Vagina (tissue), 2 donors: ENCODE results near the gene DNER. TPM values are rescaled to one million over a fixed set of nuclear protein-coding genes. Genes with fewer than 3 reads are reported as not detected.

Experiments used
- DNase-seq, 2 donors: peaks; one replicate each; pipeline ENCODE4 v3.0.0-alpha.2; 2017; ENCODE audit errors: extremely low spot score in 2 of 2
- H3K27ac ChIP-seq: fragments of 200-600 bp; sonication (generic); one replicate; pipeline ENCODE4 v1.5.1; 2019
- H3K27me3 ChIP-seq: fragments of 200-600 bp; sonication (generic); one replicate; pipeline ENCODE4 v1.5.1; 2019
- H3K36me3 ChIP-seq, 2 donors: fragments of 200-600 bp; sonication (generic); one replicate each; pipeline ENCODE4 v1.5.1; 2017 to 2019
- H3K4me1 ChIP-seq: fragments of 200-600 bp; sonication (generic); one replicate; pipeline ENCODE4 v1.5.1; 2019
- H3K4me3 ChIP-seq, 2 donors: fragments of 200-600 bp; sonication (generic); 1 replicate in 1 of 2; 2 replicates in 1 of 2; pipeline ENCODE4 v1.5.1; 2016 to 2019
- H3K9me3 ChIP-seq: fragments of 200-600 bp; sonication (generic); one replicate; pipeline ENCODE4 v1.5.1; 2019
- CTCF ChIP-seq, 3 experiments: fragments of 450-650 bp in 2 of 3; fragments of 200-600 bp in 1 of 3; sonication (generic) in 1 of 3; IDR thresholded peaks; one replicate each; pipeline ENCODE4 v1.5.1; 2017 to 2019; ENCODE audit warnings: antibody characterized with exemption in 3 of 3, mild to moderate bottlenecking in 2 of 3, moderate library complexity in 2 of 3
- POLR2A ChIP-seq, 2 donors: fragments of 450-650 bp; IDR thresholded peaks; one replicate each; pipeline ENCODE4 v1.6.1; 2017; ENCODE audit warnings: antibody characterized with exemption in 2 of 2, mild to moderate bottlenecking in 2 of 2, moderate library complexity in 2 of 2
- POLR2AphosphoS5 ChIP-seq, 2 donors: sonication (generic); formaldehyde crosslinking; IDR thresholded peaks; one replicate each; pipeline ENCODE4 v1.9.0; 2017; ENCODE audit warnings: antibody characterized with exemption in 2 of 2, mild to moderate bottlenecking in 2 of 2, low read depth in 1 of 2; ENCODE audit not compliant: insufficient read depth in 1 of 2
- intact Hi-C: fragments of 100-400 bp; cut with DNase I; formaldehyde crosslinking; loops from one replicate; pipeline ENCODE4 v1.15.1; 2023
- total RNA-seq: library from RNA; depleted of rRNA; stranded (reverse); fragments of >200 nt; gene quantifications from one replicate; pipeline ENCODE4 v1.2.3, GENCODE V29; 2016

Gene DNER
- total RNA-seq, 1 donor from 2014 or later: 11.3 TPM

DNA sequence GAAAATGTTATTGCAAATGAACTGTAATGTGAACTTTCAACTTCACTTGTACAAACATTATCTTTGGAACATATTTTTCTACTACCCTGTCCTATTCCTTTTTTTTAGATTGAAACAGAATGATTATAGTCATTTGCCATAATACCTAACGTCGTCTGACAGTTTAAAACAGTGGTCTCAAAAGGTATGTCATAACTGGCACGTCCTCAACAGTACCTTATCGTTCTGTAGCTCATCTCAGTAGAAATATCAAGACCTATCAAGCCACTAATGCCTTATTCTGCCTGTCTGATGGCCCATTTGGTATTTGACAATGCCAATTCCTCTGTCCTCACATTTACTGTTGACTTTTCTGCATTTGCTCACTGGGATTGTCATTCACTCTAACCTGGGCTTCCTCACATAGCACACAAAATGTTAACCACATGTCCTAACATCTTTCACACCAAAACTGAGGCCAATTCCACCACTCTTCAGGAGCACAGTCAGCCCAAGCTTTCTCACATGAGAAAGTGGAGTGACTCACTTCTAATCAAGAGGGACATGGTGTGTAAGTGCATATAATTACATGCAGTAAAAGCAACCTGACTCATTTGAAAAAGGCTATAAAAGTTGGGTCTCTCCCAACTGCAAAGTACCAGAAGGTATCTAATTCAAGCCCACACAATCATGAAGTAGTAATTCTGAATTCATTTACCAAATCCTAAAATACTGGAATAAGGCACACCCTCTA, 34.8 kb downstream of the DNER start:
- no peak overlapping the region for H3K4me3 ChIP-seq
- no peaks in the 10 kb centered on the region for H3K36me3 ChIP-seq
- intact Hi-C loops: no loop called here
- H3K27me3 ChIP-seq: no peaks in the 10 kb centered on the region
- H3K4me1 ChIP-seq: no peaks in the 10 kb centered on the region
- H3K27ac ChIP-seq: no peak overlapping the region
- no peak for DNase-seq
- TF ChIP-seq POLR2A (IDR thresholded peaks at IDR 0.05) (no peak), POLR2AphosphoS5 (IDR thresholded peaks at IDR 0.05; ENCODE audit: insufficient read depth in 1 of 2, low read depth in 1 of 2) (no peak), CTCF (IDR thresholded peaks at IDR 0.05) (no peak)
- no peaks in the 10 kb centered on the region for H3K9me3 ChIP-seq

DNA sequence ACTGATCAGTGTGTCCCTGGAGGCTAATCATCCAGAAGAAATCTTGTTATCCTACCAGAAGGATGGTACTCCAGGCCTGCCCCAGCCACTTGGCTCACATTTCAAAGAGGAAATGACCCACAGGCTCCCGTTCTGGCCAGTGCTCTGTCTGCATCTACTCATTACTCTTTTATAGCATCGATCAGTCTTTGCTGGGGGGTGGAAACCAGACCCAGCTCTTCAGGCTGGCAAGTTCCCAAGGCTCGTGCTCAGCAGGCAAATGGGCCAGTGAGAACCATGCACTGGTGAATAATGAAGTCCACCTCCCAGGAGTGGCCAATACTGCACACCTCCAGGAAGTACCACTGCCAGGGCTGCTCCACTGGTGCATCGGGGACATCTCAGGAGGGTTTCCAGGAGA, 38.8 kb downstream of the DNER start:
- no peak for TF ChIP-seq POLR2AphosphoS5 (IDR thresholded peaks at IDR 0.05; ENCODE audit: insufficient read depth in 1 of 2, low read depth in 1 of 2)
- TF ChIP-seq POLR2A (IDR thresholded peaks at IDR 0.05): no peak
- no peak for TF ChIP-seq CTCF (IDR thresholded peaks at IDR 0.05)
- Histone ChIP-seq H3K27me3 (no peaks in the 10 kb centered on the region), H3K27ac (no peak overlapping the region), H3K4me3 (no peak overlapping the region), H3K9me3 (no peaks in the 10 kb centered on the region), H3K36me3 (no peaks in the 10 kb centered on the region), H3K4me1 (no peaks in the 10 kb centered on the region)
- intact Hi-C loops: no loop called here
- no peak for DNase-seq

- DNase-seq: no peak
- Histone ChIP-seq H3K27me3 (no peaks in the 10 kb centered on the region), H3K36me3 (no peaks in the 10 kb centered on the region), H3K9me3 (no peaks in the 10 kb centered on the region), H3K27ac (no peak overlapping the region), H3K4me1 (no peaks in the 10 kb centered on the region), H3K4me3 (no peak overlapping the region)
- TF ChIP-seq POLR2A (IDR thresholded peaks at IDR 0.05) (no peak), CTCF (IDR thresholded peaks at IDR 0.05) (no peak), POLR2AphosphoS5 (IDR thresholded peaks at IDR 0.05; ENCODE audit: insufficient read depth in 1 of 2, low read depth in 1 of 2) (no peak)
- intact Hi-C loops: no loop called here
Measured at GRCh38 chr2:229674830-229675530, 39.4 kb downstream of the DNER start.

DNA sequence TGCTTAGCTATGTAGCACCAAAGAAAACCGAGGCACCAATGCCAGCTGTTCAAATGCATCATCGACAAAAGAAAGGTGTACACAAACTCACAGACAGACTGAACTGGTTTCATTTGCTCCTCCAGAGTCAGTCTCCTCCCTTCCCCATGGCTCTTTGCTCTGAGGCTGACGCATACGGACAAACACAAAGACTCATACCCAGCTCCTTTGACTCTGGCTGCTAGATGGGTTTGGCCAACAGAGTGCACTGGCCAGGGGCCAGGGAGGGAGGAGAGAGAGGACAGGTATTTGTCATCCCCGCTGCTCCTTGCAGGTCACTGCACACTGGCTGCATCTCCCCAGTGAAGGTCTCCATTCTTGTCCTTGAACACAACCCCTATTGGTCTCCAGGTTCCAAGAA, 40.7 kb downstream of the DNER start:
- no peak for TF ChIP-seq POLR2A (IDR thresholded peaks at IDR 0.05)
- no peak for TF ChIP-seq POLR2AphosphoS5 (IDR thresholded peaks at IDR 0.05; ENCODE audit: insufficient read depth in 1 of 2, low read depth in 1 of 2)
- no peak for TF ChIP-seq CTCF (IDR thresholded peaks at IDR 0.05)
- H3K4me3 ChIP-seq: no peak overlapping the region
- DNase-seq: no peak
- no peaks in the 10 kb centered on the region for H3K27me3 ChIP-seq
- intact Hi-C loops: no loop called here
- no peak overlapping the region for H3K27ac ChIP-seq
- no peaks in the 10 kb centered on the region for H3K4me1 ChIP-seq
- no peaks in the 10 kb centered on the region for H3K9me3 ChIP-seq
- H3K36me3 ChIP-seq: no peaks in the 10 kb centered on the region

- no peak for DNase-seq
- no peaks in the 10 kb centered on the region for H3K36me3 ChIP-seq
- TF ChIP-seq CTCF (IDR thresholded peaks at IDR 0.05) (no peak), POLR2A (IDR thresholded peaks at IDR 0.05) (no peak), POLR2AphosphoS5 (IDR thresholded peaks at IDR 0.05; ENCODE audit: insufficient read depth in 1 of 2, low read depth in 1 of 2) (no peak)
- H3K27me3 ChIP-seq: no peaks in the 10 kb centered on the region
- H3K4me3 ChIP-seq: no peak overlapping the region
- H3K27ac ChIP-seq: no peak overlapping the region
- no peaks in the 10 kb centered on the region for H3K9me3 ChIP-seq
- intact Hi-C loops: no loop called here
- H3K4me1 ChIP-seq: no peaks in the 10 kb centered on the region
Measured at GRCh38 chr2:229672021-229672420, 42.3 kb downstream of the DNER start.
